Spleen (tissue), 11 donors: ENCODE measurements around the gene CAMTA1. TPM values are rescaled to one million over a fixed set of nuclear protein-coding genes. Genes with fewer than 3 reads are reported as not detected.
A peak's percentile ranks its signal among the peaks of the same experiment; 100 is the strongest.

ENCODE experiments used
- DNase-seq: peaks from one replicate; pipeline ENCODE4 v3.0.0-alpha.2; 2020
- H3K27ac ChIP-seq, 8 donors: fragments of 200-600 bp; sonication (generic) in 7 of 8; 1 replicate in 4 of 8; 2 replicates in 4 of 8; pipeline versions ENCODE4 v1.5.0 to v1.8.0; 2016 to 2021; ENCODE audit warnings: inconsistent platforms in 4 of 8, mild to moderate bottlenecking in 4 of 8, moderate library complexity in 1 of 8
- H3K27me3 ChIP-seq, 7 donors: fragments of 200-600 bp; sonication (generic) in 6 of 7; replicated peaks in 1 of 7; 1 replicate in 4 of 7; 2 replicates in 3 of 7; pipeline versions ENCODE4 v1.5.0 to v1.8.0; 2016 to 2021; ENCODE audit warnings: inconsistent platforms in 3 of 7, mild to moderate bottlenecking in 1 of 7
- H3K36me3 ChIP-seq, 6 donors: fragments of 200-600 bp; sonication (generic) in 5 of 6; 1 replicate in 4 of 6; 2 replicates in 2 of 6; pipeline versions ENCODE4 v1.5.0 to v1.8.0; 2016 to 2021; ENCODE audit warnings: inconsistent platforms in 2 of 6
- H3K4me1 ChIP-seq, 6 donors: fragments of 200-600 bp; sonication (generic) in 5 of 6; 1 replicate in 3 of 6; 2 replicates in 3 of 6; pipeline versions ENCODE4 v1.5.0 to v1.8.0; 2016 to 2021; ENCODE audit warnings: inconsistent platforms in 3 of 6
- H3K4me3 ChIP-seq, 8 donors: fragments of 200-600 bp; sonication (generic) in 7 of 8; 1 replicate in 4 of 8; 2 replicates in 4 of 8; pipeline versions ENCODE4 v1.5.0 to v1.8.0; 2016 to 2021; ENCODE audit warnings: inconsistent platforms in 4 of 8, mild to moderate bottlenecking in 4 of 8, moderate library complexity in 2 of 8
- H3K9me3 ChIP-seq, 8 donors: fragments of 200-600 bp; sonication (generic) in 7 of 8; 1 replicate in 4 of 8; 2 replicates in 4 of 8; pipeline versions ENCODE4 v1.5.0 to v1.8.0; 2016 to 2021; ENCODE audit warnings: inconsistent platforms in 4 of 8
- POLR2A ChIP-seq, 3 donors: fragments of 450-650 bp; IDR thresholded peaks; one replicate each; pipeline ENCODE4 v1.5.1; 2017; ENCODE audit warnings: antibody characterized with exemption in 3 of 3, mild to moderate bottlenecking in 1 of 3
- POLR2AphosphoS5 ChIP-seq, 3 donors: sonication (generic); formaldehyde crosslinking; IDR thresholded peaks; one replicate each; pipeline ENCODE4 v1.5.1; 2017; ENCODE audit warnings: antibody characterized with exemption in 3 of 3
- WGBS, 5 donors: extraction: QIAGEN DNeasy Blood & Tissue Kit in 3 of 5; methylation state at CpG; one replicate each; pipeline versions ENCODE4 v1.1.5 to v1.1.7; 2013 to 2018; 5-methylcytosine and 5-hydroxymethylcytosine counted together
- intact Hi-C: fragments of 100-400 bp; cut with DNase I; formaldehyde crosslinking; loops from one replicate; pipeline ENCODE4 v1.15.0; 2023; ENCODE audit warnings: low total_unique reads
- polyA plus RNA-seq, 3 donors: library from polyadenylated mRNA; stranded (reverse); fragments of 200-250 nt; gene quantifications; one replicate each; pipeline ENCODE4 v1.2.1, GENCODE V29; 2013
- total RNA-seq, 7 donors: library from RNA; depleted of rRNA in 3 of 7; stranded (reverse); fragments of >200 nt in 3 of 7; fragmentation: NEBNext Ultra II Directional in 4 of 7; extraction: Animal tissue kit (Norgen Biotek cat#: 25700) in 4 of 7; gene quantifications; one replicate each; pipeline versions ENCODE4 v1.1.0 to v1.2.1, GENCODE V29; 2016 to 2021
- TF ChIP-seq, protein P1 (sequence below), 11 experiments: fragments of 200-600 bp in 7 of 11; fragments of 450-650 bp in 4 of 11; sonication (generic) in 4 of 11; IDR thresholded peaks in 8 of 11; conservative IDR thresholded peaks in 3 of 11; 1 replicate in 7 of 11; 2 replicates in 4 of 11; pipeline versions ENCODE4 v1.4.0 to v1.8.0; 2016 to 2021; ENCODE audit warnings: antibody characterized with exemption in 11 of 11, inconsistent platforms in 4 of 11, mild to moderate bottlenecking in 1 of 11
- donor health status: healthy with polysubstance abuse.
- donor health status: DM: no; HTN: no; CAD: no; lungs with moderate emphysema.
- donor health status: DM: no; HTN: no; CAD: no.
- donor health status: Bipolar disorder and iron deficiency.
- donor health status: healthy.
- donor health status: DM: no; HTN: no; CAD: no.
- donor health status: DM: yes; HTN: yes; CAD: no.

Gene CAMTA1
- total and polyA plus RNA-seq, 10 donors, result 53.0 to 106 (median 77.3) TPM

DNA sequence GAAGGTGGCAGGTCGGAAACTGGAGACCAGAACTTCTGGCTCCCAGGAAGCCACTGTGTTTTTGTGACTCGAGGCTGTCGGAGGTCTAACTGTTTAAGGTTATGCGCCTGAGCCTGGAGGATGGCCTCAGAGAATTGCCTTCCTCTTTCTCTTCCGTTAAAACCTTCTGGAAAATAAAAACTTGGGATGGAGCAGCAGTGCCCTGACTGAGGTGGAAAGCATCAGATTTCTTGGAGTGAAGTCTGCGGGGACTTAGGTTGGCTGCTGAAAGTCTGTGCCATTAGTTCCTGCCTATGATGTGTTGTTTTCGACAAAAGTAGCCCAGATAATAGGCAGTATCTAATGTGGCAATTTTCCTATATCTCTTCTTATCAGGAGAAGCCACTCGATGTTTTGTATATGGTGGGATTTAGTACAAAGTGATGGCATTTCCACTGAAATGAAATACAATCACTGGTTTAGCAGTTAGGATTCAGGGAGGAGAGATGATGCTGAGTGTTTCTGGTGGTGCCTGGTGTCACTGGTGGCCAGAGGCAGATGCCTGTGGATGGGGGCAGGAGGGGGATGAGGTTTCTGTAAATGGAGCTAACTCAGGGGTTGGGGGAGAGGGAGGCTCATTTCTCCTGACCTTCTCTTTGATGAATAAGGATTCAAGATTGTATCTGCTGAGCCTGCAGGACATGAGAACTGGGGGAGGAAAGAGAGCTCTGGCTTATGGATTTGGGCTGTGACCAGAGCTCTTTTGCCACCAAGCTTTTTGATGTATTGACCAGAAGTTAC, 150.8 kb downstream of the CAMTA1 start:
- Histone ChIP-seq H3K36me3 (no peaks in the 10 kb centered on the region), H3K9me3 (no peaks in the 10 kb centered on the region), H3K27ac (no peak overlapping the region), H3K4me3 (peak overlapping the region in 1 of 8 donors; percentile 37), H3K27me3 (peaks cover 0 to 52% (median 6%) of the 10 kb centered on the region in 7 donors), H3K4me1 (peaks cover 0 to 7% (median 0%) of the 10 kb centered on the region in 6 donors)
- TF ChIP-seq POLR2A (IDR thresholded peaks at IDR 0.05) (no peak), POLR2AphosphoS5 (IDR thresholded peaks at IDR 0.05) (no peak)
- TF ChIP-seq, protein P1, sequence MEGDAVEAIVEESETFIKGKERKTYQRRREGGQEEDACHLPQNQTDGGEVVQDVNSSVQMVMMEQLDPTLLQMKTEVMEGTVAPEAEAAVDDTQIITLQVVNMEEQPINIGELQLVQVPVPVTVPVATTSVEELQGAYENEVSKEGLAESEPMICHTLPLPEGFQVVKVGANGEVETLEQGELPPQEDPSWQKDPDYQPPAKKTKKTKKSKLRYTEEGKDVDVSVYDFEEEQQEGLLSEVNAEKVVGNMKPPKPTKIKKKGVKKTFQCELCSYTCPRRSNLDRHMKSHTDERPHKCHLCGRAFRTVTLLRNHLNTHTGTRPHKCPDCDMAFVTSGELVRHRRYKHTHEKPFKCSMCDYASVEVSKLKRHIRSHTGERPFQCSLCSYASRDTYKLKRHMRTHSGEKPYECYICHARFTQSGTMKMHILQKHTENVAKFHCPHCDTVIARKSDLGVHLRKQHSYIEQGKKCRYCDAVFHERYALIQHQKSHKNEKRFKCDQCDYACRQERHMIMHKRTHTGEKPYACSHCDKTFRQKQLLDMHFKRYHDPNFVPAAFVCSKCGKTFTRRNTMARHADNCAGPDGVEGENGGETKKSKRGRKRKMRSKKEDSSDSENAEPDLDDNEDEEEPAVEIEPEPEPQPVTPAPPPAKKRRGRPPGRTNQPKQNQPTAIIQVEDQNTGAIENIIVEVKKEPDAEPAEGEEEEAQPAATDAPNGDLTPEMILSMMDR (IDR thresholded peaks at IDR 0.05 in 8 of 11, conservative IDR thresholded peaks at IDR 0.05 in 3 of 11), result no peak
- WGBS, 5 donors, result 20 to 33% (median 24%) methylated on average over 7 to 8 of the region's 8 CpGs
- no peak for DNase-seq
- intact Hi-C loops, result no loop called here

DNA sequence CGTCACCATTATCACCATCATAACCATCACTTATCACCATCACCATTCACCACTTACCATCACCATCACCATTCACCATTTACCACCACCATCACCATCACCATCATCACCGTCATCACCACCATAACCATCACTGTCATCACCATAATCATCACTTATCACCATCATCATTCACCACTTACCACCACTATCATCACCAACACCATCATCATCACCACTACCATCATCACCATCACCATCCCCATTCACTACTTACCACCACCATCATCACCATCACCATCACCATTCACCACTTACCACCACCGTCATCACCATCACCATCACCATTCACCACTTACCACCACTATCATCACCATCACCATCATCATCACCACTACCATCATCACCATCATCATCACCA, 151.8 kb downstream of the CAMTA1 start:
- no peak for DNase-seq
- no peaks in the 10 kb centered on the region for H3K9me3 ChIP-seq
- WGBS, 5 donors, result 82 to 88% (median 85%) methylated on average over 3 of the region's 3 CpGs
- peaks cover 0 to 7% (median 0%) of the 10 kb centered on the region in 6 donors for H3K4me1 ChIP-seq
- H3K36me3 ChIP-seq, result no peaks in the 10 kb centered on the region
- no peak overlapping the region for H3K27ac ChIP-seq
- intact Hi-C loops, result no loop called here
- TF ChIP-seq, protein P1 (IDR thresholded peaks at IDR 0.05 in 8 of 11, conservative IDR thresholded peaks at IDR 0.05 in 3 of 11), result no peak
- TF ChIP-seq POLR2A (IDR thresholded peaks at IDR 0.05) (no peak), POLR2AphosphoS5 (IDR thresholded peaks at IDR 0.05) (no peak)
- H3K4me3 ChIP-seq, result no peak overlapping the region
- H3K27me3 ChIP-seq, result peaks cover 0 to 45% (median 6%) of the 10 kb centered on the region in 7 donors

DNA sequence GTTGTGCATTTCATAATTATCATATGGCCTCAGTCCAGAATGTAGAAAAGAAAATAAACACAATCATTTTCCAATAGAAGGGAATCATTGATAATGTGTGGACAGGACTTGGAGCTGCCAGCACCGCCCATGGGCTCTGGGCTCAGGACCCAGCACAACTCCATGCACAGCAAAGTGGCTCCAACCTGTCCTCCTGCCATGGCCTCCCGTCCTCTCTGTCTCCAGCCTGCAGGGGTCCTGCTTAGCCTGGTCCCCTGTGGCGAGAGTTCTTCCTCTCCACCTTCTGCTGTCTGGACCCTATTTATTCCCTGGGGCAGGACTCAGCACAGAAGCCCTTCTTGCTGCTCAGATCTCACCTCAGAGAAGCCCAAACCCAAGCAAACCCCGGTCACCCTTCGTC, 154.1 kb downstream of the CAMTA1 start:
- Histone ChIP-seq H3K9me3 (no peaks in the 10 kb centered on the region), H3K27ac (no peak overlapping the region)
- 90 to 92% (median 91%) methylated on average over 5 of the region's 5 CpGs for whole genome bisulfite sequencing, 5 donors

DNA sequence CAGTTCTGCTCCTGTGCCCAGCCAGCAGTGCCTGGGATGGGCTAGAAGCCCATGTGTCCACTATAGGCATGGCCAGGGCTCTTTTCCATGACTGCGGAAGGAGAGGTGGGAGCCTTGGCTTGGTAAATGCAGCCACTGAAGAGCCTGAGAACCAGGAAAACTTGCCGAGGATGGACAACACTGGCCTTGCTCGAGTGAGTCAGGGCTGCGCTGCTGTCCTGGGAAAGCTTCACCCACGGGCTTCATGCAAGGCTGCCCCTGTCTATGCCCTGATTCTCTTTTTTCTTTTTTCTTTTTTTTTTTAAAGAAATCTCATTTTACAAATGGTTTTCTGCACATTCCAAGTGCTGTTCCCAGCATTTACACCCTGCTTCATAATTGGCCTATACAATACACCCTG, 156.5 kb downstream of the CAMTA1 start:
- Histone ChIP-seq H3K4me3 (no peak overlapping the region), H3K36me3 (no peaks in the 10 kb centered on the region), H3K4me1 (no peaks in the 10 kb centered on the region), H3K9me3 (no peaks in the 10 kb centered on the region), H3K27ac (no peak overlapping the region), H3K27me3 (peaks cover 0 to 9% (median 0%) of the 10 kb centered on the region in 7 donors)
- no peak for DNase-seq
- intact Hi-C loops, result no loop called here
- TF ChIP-seq, protein P1 (IDR thresholded peaks at IDR 0.05 in 8 of 11, conservative IDR thresholded peaks at IDR 0.05 in 3 of 11), result no peak
- TF ChIP-seq POLR2AphosphoS5 (IDR thresholded peaks at IDR 0.05), result no peak
- WGBS, 5 donors, result 88 to 93% (median 90%) methylated on average over 5 of the region's 5 CpGs

More for the DNA sequence above, 154.1 kb downstream of the CAMTA1 start:
- Histone ChIP-seq H3K27me3 (peaks cover 0 to 32% (median 6%) of the 10 kb centered on the region in 7 donors), H3K36me3 (no peaks in the 10 kb centered on the region), H3K4me1 (peaks cover 0 to 7% (median 0%) of the 10 kb centered on the region in 6 donors), H3K4me3 (no peak overlapping the region)
- no peak for DNase-seq
- intact Hi-C loops, result no loop called here
- TF ChIP-seq POLR2A (IDR thresholded peaks at IDR 0.05), result no peak
- TF ChIP-seq, protein P1 (IDR thresholded peaks at IDR 0.05 in 8 of 11, conservative IDR thresholded peaks at IDR 0.05 in 3 of 11), result no peak
- no peak for TF ChIP-seq POLR2AphosphoS5 (IDR thresholded peaks at IDR 0.05)
